GM23248 (cell line): ENCODE measurements around the gene AKAP13. TPM values are rescaled to one million over a fixed set of nuclear protein-coding genes. Genes with fewer than 3 reads are reported as not detected.
A peak's percentile ranks its signal among the peaks of the same experiment; 100 is the strongest.

Experiments
- DNase-seq: peaks from one replicate; pipeline ENCODE4 v3.0.0-alpha.2; 2015
- H2AFZ ChIP-seq: fragments of 200-600 bp; sonication (generic); 2 replicates; pipeline ENCODE4 v1.6.1; 2016; ENCODE audit warnings: antibody characterized with exemption
- H3F3A ChIP-seq: fragments of 200-600 bp; sonication (generic); 2 replicates; pipeline ENCODE4 v1.6.1; 2016; ENCODE audit warnings: mild to moderate bottlenecking, antibody characterized with exemption, mixed run types; ENCODE audit not compliant: insufficient read depth
- H3K27ac ChIP-seq: fragments of 200-600 bp; sonication (generic); 2 replicates; pipeline ENCODE4 v1.5.1; 2016; ENCODE audit warnings: mild to moderate bottlenecking
- H3K27me3 ChIP-seq: fragments of 200-600 bp; sonication (generic); replicated peaks from 2 replicates; pipeline ENCODE4 v1.6.1; 2016; ENCODE audit warnings: mild to moderate bottlenecking; ENCODE audit not compliant: insufficient read depth
- H3K36me3 ChIP-seq: fragments of 200-600 bp; sonication (generic); 2 replicates; pipeline ENCODE4 v1.6.1; 2016; ENCODE audit warnings: low read depth, mild to moderate bottlenecking
- H3K4me1 ChIP-seq: fragments of 200-600 bp; sonication (generic); 2 replicates; pipeline ENCODE4 v1.6.1; 2016; ENCODE audit warnings: mild to moderate bottlenecking; ENCODE audit not compliant: insufficient read depth
- H3K4me2 ChIP-seq: fragments of 200-600 bp; sonication (generic); one replicate; pipeline ENCODE4 v1.6.1; 2016; ENCODE audit warnings: mild to moderate bottlenecking; ENCODE audit not compliant: unreplicated experiment
- H3K4me3 ChIP-seq: fragments of 200-600 bp; sonication (generic); 2 replicates; pipeline ENCODE4 v1.5.1; 2016; ENCODE audit warnings: mild to moderate bottlenecking
- H3K79me2 ChIP-seq: fragments of 200-600 bp; sonication (generic); 2 replicates; pipeline ENCODE4 v1.6.1; 2016; ENCODE audit warnings: mild to moderate bottlenecking; ENCODE audit not compliant: insufficient read depth
- H3K9ac ChIP-seq: fragments of 200-600 bp; sonication (generic); 2 replicates; pipeline ENCODE4 v1.6.1; 2016; ENCODE audit warnings: mild to moderate bottlenecking
- H3K9me2 ChIP-seq: fragments of 200-600 bp; sonication (generic); 2 replicates; pipeline ENCODE4 v1.6.1; 2016; ENCODE audit warnings: mixed run types, mild to moderate bottlenecking, moderate library complexity; ENCODE audit not compliant: insufficient read depth
- H3K9me3 ChIP-seq: fragments of 200-600 bp; sonication (generic); one replicate; pipeline ENCODE4 v1.6.1; 2017; ENCODE audit warnings: low read depth
- H4K20me1 ChIP-seq: fragments of 200-600 bp; sonication (generic); 2 replicates; pipeline ENCODE4 v1.6.0; 2016; ENCODE audit not compliant: insufficient read depth
- EZH2 ChIP-seq: fragments of 200-600 bp; sonication (generic); IDR thresholded peaks from 2 replicates; pipeline ENCODE4 v1.6.1; 2018; ENCODE audit warnings: antibody characterized with exemption, mild to moderate bottlenecking; ENCODE audit not compliant: insufficient read depth, poor library complexity, severe bottlenecking
- EZH2phosphoT487 ChIP-seq: fragments of 200-600 bp; sonication (generic); IDR thresholded peaks from 2 replicates; pipeline ENCODE4 v1.6.1; 2018; ENCODE audit warnings: antibody characterized with exemption, moderate library complexity, mild to moderate bottlenecking, low read depth; ENCODE audit not compliant: insufficient read depth
- WGBS, 2 experiments: methylation state at CpG; one replicate each; pipeline ENCODE4 v1.1.6; 2015 to 2017; ENCODE audit warnings: low lambda C conversion rate in 2 of 2, low coverage in 1 of 2; ENCODE audit errors: missing lambda C conversion rate in 2 of 2; 5-methylcytosine and 5-hydroxymethylcytosine counted together
- in situ Hi-C: fragments of 300-500 bp; cut with MboI; formaldehyde crosslinking; loops from 2 replicates; pipeline ENCODE4 v1.15.0; 2020
- polyA plus RNA-seq: library from polyadenylated mRNA; unstranded; fragments of >200 nt; fragmentation: Nextera tagmentation; extraction: Ambion mirVana; gene quantifications from 2 replicates; pipeline ENCODE4 v1.2.1, GENCODE V29; 2016
- total RNA-seq: library from RNA; depleted of rRNA; stranded (reverse); fragments of >200 nt; shearing (Covaris generic); gene quantifications from 2 replicates; pipeline ENCODE4 v1.2.3, GENCODE V29; 2014

The AKAP13 gene
- total and polyA plus RNA-seq, 2 experiments from 2014 or later: 26.5 to 27.7 TPM

DNA sequence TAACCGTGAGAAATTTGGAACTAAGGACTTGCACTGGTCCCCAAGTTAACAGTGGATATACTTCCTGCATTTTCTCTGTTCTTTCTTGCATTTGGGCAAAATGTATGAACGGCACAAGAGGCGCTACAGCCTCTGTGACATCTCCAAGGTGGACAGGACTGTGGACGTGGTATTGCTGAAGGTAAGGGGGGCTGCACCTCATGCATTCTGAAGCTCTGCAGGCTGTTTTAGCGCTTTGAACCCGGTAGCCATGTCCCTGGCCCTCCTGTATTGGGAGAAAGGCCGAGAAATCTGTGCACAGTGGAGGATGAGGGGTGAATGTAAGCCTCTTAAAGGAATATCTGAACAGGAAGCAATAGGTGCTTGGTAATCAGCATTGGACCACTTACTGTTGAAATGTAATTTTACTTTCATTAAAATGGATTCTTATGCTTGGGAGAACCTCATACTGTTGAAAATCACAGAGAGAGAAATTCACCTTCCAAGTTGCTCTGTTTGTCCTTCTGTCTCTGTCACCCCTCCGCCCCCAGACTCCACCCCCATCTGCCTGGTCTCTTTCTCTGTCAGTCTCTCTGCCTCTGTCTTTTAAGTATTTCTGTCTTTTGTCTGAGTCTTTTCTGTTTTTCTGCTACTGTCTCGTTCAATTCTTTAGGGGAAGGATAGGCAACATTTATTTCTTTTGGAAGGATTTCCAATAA, 239.7 kb downstream of the AKAP13 start:
- TF ChIP-seq EZH2phosphoT487 (no peak), EZH2 (no peak)
- DNase-seq: peak; percentile 49
- Histone ChIP-seq H3K4me1 (peaks cover 86% of the 10 kb centered on the region), H3K4me3 (peak overlapping the region; percentile 74), H3K9me3 (no peaks in the 10 kb centered on the region), H3K9ac (peak overlapping the region; percentile 92), H2AFZ (no peak overlapping the region), H3K4me2 (peak overlapping the region; percentile 96), H3K27ac (peak overlapping the region; percentile 93), H3K79me2 (peaks cover 69% of the 10 kb centered on the region), H3F3A (peaks cover 92% of the 10 kb centered on the region), H4K20me1 (no peaks in the 10 kb centered on the region), H3K27me3 (no peaks in the 10 kb centered on the region), H3K36me3 (no peaks in the 10 kb centered on the region), H3K9me2 (no peaks in the 10 kb centered on the region)
- WGBS, 2 experiments: 1 to 2% methylated on average over 9 of the region's 9 CpGs
- in situ Hi-C loops: no loop called here

DNA sequence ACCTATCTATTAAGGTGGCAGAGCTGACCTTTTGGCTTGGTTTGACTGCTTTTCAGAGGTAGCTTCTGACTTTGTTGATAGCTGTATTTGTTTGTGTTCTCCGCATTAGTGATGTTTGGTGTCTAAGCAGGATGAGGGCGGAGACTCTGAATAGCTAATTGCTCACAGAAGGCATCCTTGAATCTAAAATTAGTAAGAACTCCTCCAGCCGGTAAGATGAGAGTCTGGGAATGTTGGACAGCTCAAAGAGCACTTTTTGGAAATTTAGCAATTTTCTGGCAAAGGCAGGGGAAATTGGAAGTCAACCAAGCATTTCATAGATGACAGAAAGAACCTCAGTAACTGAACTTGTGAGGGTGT, 240.3 kb downstream of the AKAP13 start:
- peaks cover 92% of the 10 kb centered on the region for H3F3A ChIP-seq
- TF ChIP-seq EZH2phosphoT487: 0 out of 2 replicates have a peak, but pooled peaks have one; percentile 14
- TF ChIP-seq EZH2: no peak
- H3K36me3 ChIP-seq: no peaks in the 10 kb centered on the region
- no peaks in the 10 kb centered on the region for H3K9me3 ChIP-seq
- DNase-seq: peak; percentile 91
- H3K27me3 ChIP-seq: no peaks in the 10 kb centered on the region
- no peaks in the 10 kb centered on the region for H3K9me2 ChIP-seq
- in situ Hi-C loops: no loop called here
- H3K9ac ChIP-seq: peak overlapping the region; percentile 92
- no peaks in the 10 kb centered on the region for H4K20me1 ChIP-seq
- H3K4me1 ChIP-seq: peaks cover 90% of the 10 kb centered on the region
- H3K4me3 ChIP-seq: peak overlapping the region; percentile 74
- H2AFZ ChIP-seq: no peak overlapping the region
- H3K27ac ChIP-seq: peak overlapping the region; percentile 93
- peak overlapping the region; percentile 96 for H3K4me2 ChIP-seq
- WGBS, 2 experiments: 1 to 3% methylated on average over 3 of the region's 3 CpGs
- H3K79me2 ChIP-seq: peaks cover 72% of the 10 kb centered on the region

DNA sequence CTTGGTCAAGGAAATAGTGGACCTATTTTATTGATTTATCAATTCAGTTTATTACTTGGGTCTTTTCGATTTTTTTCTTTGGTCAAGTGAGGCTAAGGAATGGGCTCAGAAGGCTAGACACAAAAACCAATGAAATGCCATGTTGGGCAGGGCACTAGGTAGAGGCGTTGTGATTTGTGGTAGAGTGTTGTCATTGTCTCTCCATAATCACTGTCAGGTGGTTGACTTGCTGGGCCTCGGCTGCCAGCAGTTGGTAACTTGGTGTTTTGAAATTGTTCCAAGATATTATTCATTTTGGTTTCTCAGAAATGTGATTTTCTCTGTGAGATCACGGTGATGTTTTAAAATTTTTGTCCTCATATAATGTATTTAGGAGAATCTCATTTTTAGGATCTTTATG, 240.7 kb downstream of the AKAP13 start:
- H3K27ac ChIP-seq: peak overlapping the region; percentile 93
- peak; percentile 86 for DNase-seq

DNA sequence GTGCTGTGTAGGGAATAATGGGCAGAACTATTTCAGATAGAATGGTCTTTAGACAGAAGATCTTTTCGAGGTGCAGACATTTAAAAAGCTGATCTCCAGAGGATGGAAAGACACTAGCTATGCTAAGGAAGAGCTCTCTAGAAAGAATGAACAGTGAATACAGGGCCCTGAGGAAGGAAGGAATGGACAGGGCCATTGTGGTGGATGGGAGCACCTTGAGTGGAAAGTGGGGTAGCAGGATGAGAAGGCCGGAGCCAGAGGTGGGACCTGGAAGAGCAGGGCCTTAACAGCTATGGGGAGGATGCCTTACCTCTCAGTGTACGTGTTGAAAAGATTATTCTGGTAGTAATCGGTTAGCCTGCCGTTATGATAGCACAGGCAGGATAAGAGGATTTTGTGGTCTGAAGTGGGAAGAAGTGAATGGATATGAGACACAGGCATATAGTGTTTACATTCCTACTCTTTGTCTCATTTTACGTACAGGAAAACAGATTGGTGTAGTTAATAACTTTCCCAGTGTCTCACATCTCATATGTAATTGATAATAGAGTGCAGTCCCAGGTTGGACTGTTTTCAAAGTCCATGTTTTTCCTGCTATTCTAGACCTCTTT, 241.9 kb downstream of the AKAP13 start:
- 0 out of 2 replicates have a peak, but pooled peaks have one; percentile 40 for TF ChIP-seq EZH2phosphoT487
- TF ChIP-seq EZH2: no peak
- peak overlapping the region; percentile 93 for H3K27ac ChIP-seq
- H3K9ac ChIP-seq: peak overlapping the region; percentile 92
- H2AFZ ChIP-seq: no peak overlapping the region
- H3K9me2 ChIP-seq: no peaks in the 10 kb centered on the region
- peaks cover 85% of the 10 kb centered on the region for H3K4me1 ChIP-seq
- H3K36me3 ChIP-seq: no peaks in the 10 kb centered on the region
- H3K79me2 ChIP-seq: peaks cover 76% of the 10 kb centered on the region
- H3K27me3 ChIP-seq: no peaks in the 10 kb centered on the region
- no peaks in the 10 kb centered on the region for H3K9me3 ChIP-seq
- H4K20me1 ChIP-seq: no peaks in the 10 kb centered on the region
- WGBS, 2 experiments: 2 to 3% methylated on average over 6 of the region's 6 CpGs
- H3K4me3 ChIP-seq: peak overlapping the region; percentile 74
- in situ Hi-C loops: no loop called here
- peak overlapping the region; percentile 96 for H3K4me2 ChIP-seq
- peak; percentile 79 for DNase-seq
- peaks cover 92% of the 10 kb centered on the region for H3F3A ChIP-seq

More for the DNA sequence above, 240.7 kb downstream of the AKAP13 start:
- Histone ChIP-seq H3F3A (peaks cover 91% of the 10 kb centered on the region), H3K4me2 (peak overlapping the region; percentile 96), H3K4me1 (peaks cover 89% of the 10 kb centered on the region), H3K4me3 (peak overlapping the region; percentile 74), H3K9me2 (no peaks in the 10 kb centered on the region), H3K9ac (peak overlapping the region; percentile 92), H3K9me3 (no peaks in the 10 kb centered on the region), H2AFZ (no peak overlapping the region), H3K36me3 (no peaks in the 10 kb centered on the region), H4K20me1 (no peaks in the 10 kb centered on the region), H3K79me2 (peaks cover 72% of the 10 kb centered on the region), H3K27me3 (no peaks in the 10 kb centered on the region)
- TF ChIP-seq EZH2 (no peak), EZH2phosphoT487 (0 out of 2 replicates have a peak, but pooled peaks have one; percentile 8)
- in situ Hi-C loops: no loop called here
- 1 to 2% methylated on average over 4 of the region's 4 CpGs for WGBS, 2 experiments
